Transverse colon (tissue), 4 donors: ENCODE measurements around the gene HLA-B.

ENCODE experiments used
- CTCF ChIP-seq, 5 experiments: fragments of 200-600 bp in 3 of 5; fragments of 450-650 bp in 2 of 5; sonication (generic) in 3 of 5; IDR thresholded peaks; 1 replicate in 2 of 5; 2 replicates in 3 of 5; pipeline ENCODE4 v1.5.1; 2016 to 2017; ENCODE audit warnings: antibody characterized with exemption in 5 of 5, inconsistent platforms in 3 of 5, mild to moderate bottlenecking in 2 of 5, moderate library complexity in 1 of 5
- POLR2A ChIP-seq: fragments of 450-650 bp; IDR thresholded peaks from one replicate; pipeline ENCODE4 v1.6.1; 2016; ENCODE audit warnings: antibody characterized with exemption, mild to moderate bottlenecking, moderate library complexity
- POLR2AphosphoS5 ChIP-seq, 3 donors: sonication (generic); formaldehyde crosslinking; IDR thresholded peaks; one replicate each; pipeline ENCODE4 v1.6.1; 2016; ENCODE audit warnings: antibody characterized with exemption in 3 of 3

GRCh38 chr6:31402324-31403282 lies 45.6 kb upstream of the HLA-B start:
- TF ChIP-seq CTCF (IDR thresholded peaks at IDR 0.05) = no peak
- no peak for TF ChIP-seq POLR2A
- no peak for TF ChIP-seq POLR2AphosphoS5 (IDR thresholded peaks at IDR 0.05)
